Epithelial cell of esophagus (primary cell): ENCODE results near the gene ITFG2.
"Not testable (repeated sequence)": the region's sequence is repeated elsewhere in the genome, so short reads cannot be mapped to it uniquely, and the experiment has no call there.

Experiments
- DNase-seq: peaks from one replicate; pipeline ENCODE4 v3.0.0; 2010; ENCODE audit warnings: low read depth
- H3K4me3 ChIP-seq: 2 replicates; pipeline ENCODE4 v1.5.1; 2011; ENCODE audit warnings: mild to moderate bottlenecking, low read length, control low read depth
- CTCF ChIP-seq: IDR thresholded peaks from 2 replicates; pipeline ENCODE4 v1.5.1; 2011; ENCODE audit warnings: low read depth, mild to moderate bottlenecking, low read length, control low read depth, inconsistent platforms; ENCODE audit not compliant: insufficient read depth; ENCODE audit errors: missing control alignments

Gene ITFG2

DNA sequence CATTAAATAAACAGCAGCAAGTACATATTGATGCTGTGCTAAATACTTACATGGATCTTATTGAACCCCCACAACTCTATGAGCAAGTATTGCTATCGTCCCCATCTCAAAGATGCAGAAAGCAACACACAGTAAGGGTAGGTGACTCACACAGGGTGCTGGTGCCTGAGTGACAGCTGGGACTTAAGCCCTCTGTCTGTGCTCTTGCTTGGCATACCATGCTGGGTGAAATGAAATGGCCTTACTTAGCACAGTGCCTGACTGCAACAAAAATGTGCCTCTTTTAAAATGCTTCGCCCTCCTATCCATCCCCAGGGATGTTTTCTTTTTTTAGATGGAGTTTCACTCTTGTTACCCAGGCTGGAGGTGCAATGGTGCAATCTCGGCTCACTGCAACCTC, 43.6 kb downstream of the ITFG2 start:
- no peak overlapping the region for H3K4me3 ChIP-seq
- no peak for DNase-seq
- no peak for TF ChIP-seq CTCF

- no peak for DNase-seq
- no peak for TF ChIP-seq CTCF
- no peak within 1 kb of the TSS for H3K4me3 ChIP-seq
These were observed 44.6 kb downstream of the ITFG2 start, which contains the start of gene TEX52 for GRCh38 chr12:2857021-2857431. TSS of gene TEX52 (minus strand) at chr12:2857039. CDS start at chr12:2857026, 13 bp downstream.

DNA sequence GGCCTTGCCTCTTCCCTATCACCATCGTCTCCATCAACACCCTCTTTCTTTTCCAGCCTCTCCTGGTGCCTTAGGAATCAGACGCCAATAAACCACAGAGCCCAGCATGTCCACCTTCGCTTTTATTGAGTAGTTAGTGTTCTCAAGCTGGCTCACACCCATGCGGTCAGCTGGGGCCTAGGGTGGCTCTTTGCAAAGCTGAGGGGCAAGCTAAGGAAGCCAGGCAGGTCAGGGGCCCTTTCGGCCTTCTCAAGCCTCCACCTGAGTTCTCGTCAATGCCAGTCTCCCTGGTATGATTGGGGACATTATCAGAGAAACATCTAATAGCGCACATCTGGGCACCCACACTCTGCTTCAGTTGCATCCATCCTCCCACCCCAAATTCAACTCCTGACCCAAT, 45.1 kb downstream of the ITFG2 start:
- no peak for TF ChIP-seq CTCF
- H3K4me3 ChIP-seq, result no peak overlapping the region
- no peak for DNase-seq

DNA sequence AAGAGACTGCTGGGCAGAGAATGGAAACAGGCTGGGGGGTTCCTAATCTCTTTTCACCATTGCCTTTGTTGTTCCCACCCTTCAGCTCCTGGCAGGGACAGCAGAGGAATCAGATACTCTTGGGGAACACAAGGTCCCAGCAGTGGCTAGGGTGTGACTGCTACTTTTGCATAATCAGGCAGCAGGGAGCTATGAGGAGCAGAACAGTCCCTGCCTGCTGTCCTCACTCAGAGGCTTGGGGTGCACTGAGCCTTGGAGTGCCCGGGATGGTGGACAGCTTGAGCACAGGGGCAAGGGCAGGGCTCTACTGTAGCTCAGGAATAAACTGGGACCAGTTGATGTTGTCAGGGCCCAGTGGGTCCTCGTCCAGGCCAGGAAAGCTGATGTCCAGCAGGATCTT, 45.9 kb downstream of the ITFG2 start:
- no peak for DNase-seq
- TF ChIP-seq CTCF, result no peak
- H3K4me3 ChIP-seq, result no peak overlapping the region

GRCh38 chr12:2858944-2859421, 46.5 kb downstream of the ITFG2 start:
- H3K4me3 ChIP-seq, result no peak overlapping the region
- no peak for TF ChIP-seq CTCF
- no peak for DNase-seq

- TF ChIP-seq CTCF, result no peak
- H3K4me3 ChIP-seq, result no peak overlapping the region
- DNase-seq, result no peak
These were observed 47.7 kb downstream of the ITFG2 start for GRCh38 chr12:2860170-2860569.

- no peak overlapping the region for H3K4me3 ChIP-seq
- TF ChIP-seq CTCF, result no peak
- DNase-seq, result no peak
These were observed 50.4 kb downstream of the ITFG2 start for GRCh38 chr12:2862876-2863275.

- not testable (repeated sequence) for DNase-seq, H3K4me3 ChIP-seq
These were observed 50.9 kb downstream of the ITFG2 start for GRCh38 chr12:2863402-2863801.
